Measurements from ENCODE around the gene VASH2.

The VASH2 gene

DNA sequence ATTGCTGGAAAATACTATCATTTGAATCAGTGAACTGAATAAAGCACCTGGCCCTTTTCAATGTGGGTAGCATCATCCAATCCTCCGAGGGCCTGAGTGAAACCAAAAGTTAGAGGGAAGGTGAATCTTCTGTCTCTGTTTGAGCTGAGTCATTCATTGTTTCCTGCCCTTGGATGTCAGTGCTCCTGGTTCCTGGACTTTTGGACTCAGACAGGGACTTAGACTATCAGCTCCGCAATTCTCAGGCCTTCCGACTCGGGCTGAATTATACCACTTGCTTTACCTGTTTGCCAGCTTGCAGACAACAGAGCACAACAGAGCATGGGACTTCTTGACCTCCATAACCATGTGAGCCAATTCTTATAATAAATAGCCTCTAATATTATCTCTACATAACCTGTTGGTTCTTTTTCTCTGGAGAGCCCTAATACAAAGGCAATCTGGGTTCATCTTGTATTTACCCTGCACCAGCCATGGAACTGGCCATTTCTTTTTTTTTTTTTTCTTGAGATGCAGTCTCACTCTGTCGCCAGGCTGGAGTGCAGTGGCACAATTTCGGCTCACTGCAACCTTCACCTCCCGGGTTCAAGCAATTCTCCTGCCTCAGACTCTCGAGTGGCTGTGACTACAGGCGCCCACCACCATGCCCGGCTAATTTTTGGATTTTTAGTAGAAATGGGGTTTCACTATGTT is 19.2 kb upstream of the VASH2 start:
- DNase-seq (ENCODE audit: low read depth), result no peak

DNA sequence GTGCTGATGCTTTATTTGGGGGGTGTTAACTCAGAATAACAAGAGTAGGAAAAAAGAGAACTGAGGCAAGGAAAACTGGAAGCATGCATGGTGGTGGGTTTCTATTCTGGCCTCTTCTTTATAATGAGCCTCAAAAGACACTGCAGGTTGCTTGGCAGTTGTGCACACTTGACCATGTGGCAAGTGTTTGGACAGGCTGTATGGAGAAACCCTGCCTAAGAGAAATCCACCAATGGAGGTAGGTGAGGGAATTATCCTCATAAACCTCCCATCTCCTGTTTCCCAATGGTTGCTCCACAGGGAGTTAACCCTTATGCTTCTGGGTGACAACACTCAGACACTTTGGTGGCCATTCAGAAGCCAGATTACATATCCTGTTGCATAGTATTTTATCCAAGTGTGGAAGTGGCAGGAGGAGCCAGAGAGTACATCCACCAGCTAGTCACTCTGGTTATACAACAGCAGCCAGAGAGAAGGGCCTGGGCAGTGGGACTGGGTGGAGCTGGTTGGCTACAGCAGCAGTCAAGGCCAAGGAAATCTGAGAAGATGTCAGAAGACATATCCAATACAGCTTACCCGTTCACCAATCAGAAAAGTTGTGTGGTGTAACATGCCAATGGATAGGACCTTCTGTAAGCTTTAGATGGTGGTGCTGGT is 16.4 kb upstream of the VASH2 start:
- no peak for DNase-seq (ENCODE audit: low read depth)

- no peak for DNase-seq (ENCODE audit: low read depth)
These were observed 14.9 kb upstream of the VASH2 start for GRCh38 chr1:212935387-212935981.

DNA sequence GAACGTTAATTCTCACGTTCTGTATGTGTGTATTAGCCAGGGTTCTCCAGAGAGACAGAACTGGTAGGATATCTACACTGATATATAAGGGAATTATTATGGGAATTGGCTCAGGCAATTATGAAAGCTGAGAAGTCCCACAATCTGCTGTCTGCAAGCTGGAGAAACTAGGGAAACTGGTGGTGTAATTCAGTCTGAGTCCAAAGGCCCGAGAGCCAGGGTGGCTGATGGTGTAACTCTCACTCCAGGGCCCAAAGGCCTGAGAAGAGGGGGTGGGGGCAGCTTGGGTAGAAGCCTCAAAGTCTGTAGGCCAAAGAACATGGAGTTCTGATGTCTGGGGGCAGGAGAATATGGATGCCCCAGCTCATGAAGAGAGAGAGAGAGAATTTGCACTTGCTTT is 13.3 kb upstream of the VASH2 start:
- no peak for DNase-seq (ENCODE audit: low read depth)

- DNase-seq (ENCODE audit: low read depth), result no peak
These were observed 11.5 kb upstream of the VASH2 start for GRCh38 chr1:212938846-212939245.

DNA sequence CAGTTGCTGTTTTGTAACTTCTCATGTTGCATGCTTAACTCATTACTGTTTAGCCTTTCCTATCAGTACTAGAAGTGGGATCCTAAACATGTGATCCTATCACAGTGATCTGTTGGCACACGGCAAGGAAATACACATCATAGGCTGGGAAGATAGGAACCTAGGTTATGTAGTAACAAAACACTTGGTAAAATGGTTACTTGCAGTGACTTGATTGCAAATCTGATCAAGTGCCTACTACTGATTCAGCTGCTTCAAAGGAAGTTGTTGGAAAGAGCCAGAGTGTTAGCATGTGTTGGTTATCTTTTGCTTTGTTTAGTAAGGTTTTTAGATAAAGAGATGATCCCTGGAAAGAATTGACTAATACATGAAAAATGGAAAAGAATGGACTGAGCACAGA is 8.9 kb upstream of the VASH2 start:
- DNase-seq (ENCODE audit: low read depth), result no peak

GRCh38 chr1:212942679-212943392 is 7.5 kb upstream of the VASH2 start:
- DNase-seq (ENCODE audit: low read depth), result no peak

GRCh38 chr1:212943393-212943710 is 7.0 kb upstream of the VASH2 start:
- no peak for DNase-seq (ENCODE audit: low read depth)

GRCh38 chr1:212944229-212944901 is 6.0 kb upstream of the VASH2 start:
- DNase-seq (ENCODE audit: low read depth), result no peak

- DNase-seq (ENCODE audit: low read depth), result no peak
These were observed 5.3 kb upstream of the VASH2 start for GRCh38 chr1:212945056-212945455.

DNA sequence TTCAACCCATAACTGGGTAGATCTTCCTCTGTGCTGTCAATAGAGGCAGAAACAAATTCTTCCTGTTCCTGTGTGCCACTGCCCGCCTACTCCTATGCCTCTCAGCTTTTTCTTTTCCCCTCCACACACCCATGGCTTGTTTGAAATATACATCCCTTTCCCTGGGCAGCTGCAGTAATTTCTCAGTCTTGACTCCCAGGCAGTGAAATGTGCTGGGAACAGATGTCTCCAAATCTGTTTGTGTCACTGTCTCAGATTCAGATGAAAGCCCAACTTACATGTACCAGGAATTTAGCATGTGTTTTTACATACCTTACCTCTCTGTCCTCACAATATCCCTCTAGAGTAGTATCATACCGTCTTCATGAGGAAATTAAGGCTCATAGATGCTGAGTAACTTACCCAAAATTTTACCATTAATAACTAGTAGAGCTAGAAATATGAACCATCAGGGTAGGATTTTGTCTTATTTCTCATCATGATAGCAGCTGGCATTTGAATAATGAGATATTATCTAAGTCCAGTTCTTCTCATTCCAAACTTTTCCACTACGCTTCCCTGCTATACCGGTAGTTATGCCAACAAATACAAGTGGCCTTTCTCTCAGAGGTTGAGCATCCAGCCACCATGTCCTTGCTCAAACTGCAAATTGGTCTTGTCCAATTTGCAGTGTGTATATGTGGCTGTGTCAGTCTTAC is 4.7 kb upstream of the VASH2 start:
- no peak for DNase-seq (ENCODE audit: low read depth)

GRCh38 chr1:212946872-212947271 is 3.5 kb upstream of the VASH2 start:
- no peak for DNase-seq (ENCODE audit: low read depth)

- no peak for DNase-seq (ENCODE audit: low read depth)
These were observed 570 bp upstream of the VASH2 start for GRCh38 chr1:212949771-212950170.

DNA sequence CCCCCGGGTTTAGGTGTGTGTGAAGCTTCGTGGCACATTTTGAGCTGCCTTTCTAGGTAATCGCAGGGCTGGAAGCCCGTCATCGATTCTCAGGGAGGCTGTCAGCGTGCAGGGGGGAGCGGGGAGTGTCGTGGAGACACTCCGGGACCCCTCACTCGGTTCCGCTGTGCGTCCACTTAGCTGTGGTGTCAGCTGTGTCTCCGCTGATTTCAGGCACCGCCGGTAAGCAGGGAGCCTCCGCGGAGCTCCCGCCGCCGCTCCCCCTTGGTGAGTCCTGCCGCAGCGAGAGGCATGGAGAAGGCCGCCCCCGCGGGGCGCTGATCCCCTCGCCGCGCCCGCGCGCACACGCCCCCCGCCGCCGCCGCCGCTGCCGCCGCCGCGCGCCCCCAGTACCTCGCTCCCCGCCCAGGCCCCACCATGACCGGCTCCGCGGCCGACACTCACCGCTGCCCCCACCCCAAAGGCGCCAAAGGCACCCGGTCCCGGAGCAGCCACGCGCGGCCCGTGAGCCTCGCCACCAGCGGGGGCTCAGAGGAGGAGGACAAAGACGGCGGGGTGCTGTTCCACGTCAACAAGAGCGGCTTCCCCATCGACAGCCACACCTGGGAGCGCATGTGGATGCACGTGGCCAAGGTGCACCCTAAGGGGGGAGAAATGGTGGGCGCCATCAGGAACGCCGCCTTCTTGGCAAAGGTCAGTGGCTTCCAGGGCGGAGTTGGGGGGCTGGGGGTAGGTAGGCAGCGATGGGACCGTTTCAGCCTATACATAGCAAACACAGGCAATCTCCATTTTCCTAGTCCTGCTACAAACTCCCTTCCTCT is 995 bp downstream of the VASH2 start:
- DNase-seq (ENCODE audit: low read depth), result no peak

- no peak for DNase-seq (ENCODE audit: low read depth)
These were observed 1.8 kb downstream of the VASH2 start for GRCh38 chr1:212951947-212952640.

DNA sequence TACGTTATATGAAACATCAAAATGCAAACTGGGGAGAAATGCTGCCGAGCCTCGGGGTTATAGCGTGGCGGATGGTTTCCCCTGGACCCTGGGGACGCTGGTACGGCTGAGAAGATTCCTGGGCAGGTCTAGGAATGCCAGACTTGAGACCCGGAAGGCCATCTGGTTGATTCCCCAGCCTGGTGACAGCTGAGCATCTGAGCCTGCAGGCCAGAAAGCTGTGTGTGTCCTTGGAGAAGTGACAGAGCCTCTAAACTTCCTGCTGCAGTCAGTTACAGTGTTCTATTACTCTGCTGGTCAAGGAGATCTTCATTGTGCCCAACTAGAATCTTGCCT is 2.3 kb downstream of the VASH2 start:
- DNase-seq (ENCODE audit: low read depth), result no peak

DNA sequence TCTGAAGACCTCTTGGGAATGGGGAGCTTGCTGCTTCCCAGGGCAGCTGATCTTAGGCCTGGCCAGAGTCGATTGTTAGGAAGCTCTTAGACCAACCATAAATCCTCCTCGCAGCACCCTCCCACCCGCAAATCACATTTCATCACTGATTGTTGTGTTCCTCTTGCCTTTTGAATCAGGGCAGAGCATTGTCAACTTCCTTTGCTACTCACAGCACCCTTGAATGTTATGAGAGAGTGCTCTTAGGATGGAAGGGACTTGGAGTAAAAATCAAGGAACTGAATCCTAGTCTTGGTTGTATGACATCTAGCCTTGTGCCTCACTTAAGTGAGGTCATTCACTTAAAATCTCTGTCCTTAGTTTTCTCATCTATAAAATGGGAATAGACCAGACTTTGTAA is 3.0 kb downstream of the VASH2 start:
- DNase-seq (ENCODE audit: low read depth), result no peak

GRCh38 chr1:212954514-212954913 is 4.2 kb downstream of the VASH2 start:
- no peak for DNase-seq (ENCODE audit: low read depth)

DNA sequence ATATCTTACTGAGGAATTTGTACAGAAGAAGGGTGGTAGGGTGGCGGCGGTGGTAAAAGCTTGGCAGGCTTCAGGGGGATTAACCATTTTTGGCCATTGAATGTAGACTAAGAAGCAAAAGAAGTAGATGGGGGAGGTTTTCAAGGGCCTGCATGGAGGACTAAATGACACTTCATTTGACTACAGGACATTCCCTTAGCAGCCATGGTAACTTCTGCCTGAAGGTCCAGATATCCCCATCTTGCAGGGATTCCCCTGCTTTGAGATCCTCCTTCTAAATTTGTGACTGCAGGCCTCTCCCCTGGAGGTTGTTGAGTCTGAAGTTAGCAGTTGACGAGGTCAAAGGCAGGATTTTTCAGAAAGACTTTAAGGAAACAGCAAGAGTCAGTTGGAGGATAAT is 4.8 kb downstream of the VASH2 start:
- DNase-seq (ENCODE audit: low read depth), result no peak

GRCh38 chr1:212955961-212956620 is 5.8 kb downstream of the VASH2 start:
- no peak for DNase-seq (ENCODE audit: low read depth)

Data from T follicular helper cell (primary cell).